SK-MEL-5 (cell line): ENCODE measurements around the gene MAD1L1. TPM values are rescaled to one million over a fixed set of nuclear protein-coding genes. Genes with fewer than 3 reads are reported as not detected.
"Not testable (repeated sequence)": the region's sequence is repeated elsewhere in the genome, so short reads cannot be mapped to it uniquely, and the experiment has no call there.

Source experiments
- DNase-seq: peaks from one replicate; pipeline ENCODE4 v3.0.0-alpha.2; 2016; ENCODE audit warnings: low read depth, low spot score
- in situ Hi-C: cut with HindIII; loops from 2 replicates; pipeline ENCODE4 v1.10.0; 2016; ENCODE audit warnings: low sequenced_read_pairs, high pct_unique_total_duplicates, low pct_unique_long_range_greater_than_20kb
- total RNA-seq: library from RNA; depleted of rRNA; stranded (reverse); fragments of >200 nt; shearing (Covaris generic); gene quantifications from 2 replicates; pipeline ENCODE4 v1.2.3, GENCODE V29; 2014

Gene MAD1L1
- total RNA-seq, 1 experiment from 2014 or later: 204 TPM

DNA sequence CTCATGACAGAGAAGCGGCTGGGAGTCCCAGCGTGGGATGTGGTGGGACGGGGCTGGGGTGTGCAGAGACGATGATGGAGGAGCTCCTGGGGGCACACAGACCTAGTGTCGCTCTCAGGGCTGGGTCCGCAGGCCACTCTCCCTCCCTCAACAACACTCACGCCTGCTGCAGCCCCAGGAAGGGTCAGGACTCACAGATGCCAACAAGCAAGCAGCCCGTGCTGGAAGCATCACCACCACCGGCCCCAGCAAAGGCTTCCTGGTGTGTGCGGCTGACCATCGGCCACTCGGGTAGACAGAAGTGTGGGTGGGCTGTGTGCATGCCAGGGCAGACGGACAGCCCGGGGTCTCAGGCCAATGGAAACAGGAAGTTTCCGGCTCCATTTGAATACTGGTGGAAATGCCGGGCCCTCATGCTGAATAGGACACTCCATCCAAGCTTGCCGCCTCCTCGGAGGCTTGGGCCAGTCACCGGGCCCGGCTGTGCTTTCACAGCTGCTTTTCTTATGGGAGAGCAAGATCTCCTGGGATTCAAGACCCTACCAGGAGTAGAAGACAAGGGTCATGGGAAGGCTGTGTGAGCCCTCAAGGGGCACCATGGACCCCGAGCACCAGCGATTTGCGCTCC lies 384.6 kb downstream of the MAD1L1 start:
- in situ Hi-C loops: no loop called here
- no peak for DNase-seq

DNA sequence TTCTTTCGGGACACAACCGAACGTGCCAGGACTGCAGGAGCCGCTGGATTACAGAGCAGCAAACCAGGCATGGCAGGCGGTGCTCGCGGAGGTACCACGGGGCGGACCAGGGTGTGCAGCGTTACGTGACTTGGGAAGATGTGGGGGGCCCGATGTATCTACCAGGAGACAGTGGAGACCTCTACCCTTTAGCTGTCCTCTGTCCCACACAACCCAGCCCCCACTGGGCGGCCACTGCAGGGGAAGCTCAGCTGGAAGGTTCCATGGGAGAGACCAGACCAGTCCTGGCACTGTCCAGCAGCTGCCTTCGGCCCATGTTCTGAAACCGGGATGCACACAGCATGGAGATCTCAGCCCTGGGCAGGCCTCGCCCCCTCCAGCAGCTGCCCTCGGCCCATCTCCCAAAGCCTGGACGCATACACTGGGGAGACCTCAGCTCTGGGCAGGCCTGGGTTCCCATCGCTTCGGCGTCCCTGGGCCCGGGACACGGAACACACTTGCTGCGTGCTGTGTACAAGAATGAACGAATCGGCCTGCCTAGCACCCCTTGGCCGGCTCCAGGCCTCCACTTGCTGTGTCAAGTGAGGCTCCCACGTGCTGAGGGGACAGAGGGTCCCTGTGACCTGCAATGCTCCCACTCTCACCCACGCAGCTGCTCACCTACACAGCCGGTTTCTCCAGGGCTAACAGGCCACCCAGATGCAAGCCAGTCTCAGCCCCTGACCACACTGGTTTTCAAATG lies 385.3 kb downstream of the MAD1L1 start:
- no peak for DNase-seq
- in situ Hi-C loops: no loop called here

DNA sequence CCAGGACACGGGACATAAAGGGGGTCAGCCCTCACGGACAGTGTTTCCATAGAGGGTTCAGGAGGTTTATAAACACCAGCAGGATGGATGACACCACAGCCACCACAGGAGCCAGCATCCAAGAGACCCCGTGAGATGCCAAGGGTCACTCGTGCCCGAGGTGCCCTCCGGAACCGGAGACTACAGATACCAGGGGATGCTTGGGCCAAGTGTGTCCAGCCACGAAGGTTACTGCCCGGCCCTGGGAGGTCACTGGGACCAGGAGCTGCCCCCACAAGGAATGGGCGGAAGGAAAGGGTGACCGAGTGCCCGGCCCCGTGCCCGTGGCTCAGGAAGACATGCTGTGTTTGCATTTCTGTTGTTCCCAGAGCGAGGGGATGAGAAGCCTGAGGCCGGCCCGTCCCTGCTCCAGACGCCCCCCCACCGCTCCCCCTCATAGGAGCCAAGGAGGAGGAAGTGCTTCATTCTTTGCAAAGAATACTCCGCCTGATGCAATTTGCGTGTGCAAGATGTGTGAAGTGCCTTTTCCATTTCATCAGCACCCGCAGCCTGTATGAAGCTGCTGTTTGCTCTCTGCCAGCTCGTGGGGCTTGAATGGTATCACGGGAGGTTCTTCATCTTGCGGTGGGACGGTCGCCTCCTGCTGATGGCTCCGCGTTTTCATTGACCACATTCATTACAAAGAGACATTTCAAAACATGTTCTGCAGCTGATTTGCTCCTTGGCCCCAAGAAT lies 386.2 kb downstream of the MAD1L1 start:
- in situ Hi-C loops: no loop called here
- DNase-seq: no peak

DNA sequence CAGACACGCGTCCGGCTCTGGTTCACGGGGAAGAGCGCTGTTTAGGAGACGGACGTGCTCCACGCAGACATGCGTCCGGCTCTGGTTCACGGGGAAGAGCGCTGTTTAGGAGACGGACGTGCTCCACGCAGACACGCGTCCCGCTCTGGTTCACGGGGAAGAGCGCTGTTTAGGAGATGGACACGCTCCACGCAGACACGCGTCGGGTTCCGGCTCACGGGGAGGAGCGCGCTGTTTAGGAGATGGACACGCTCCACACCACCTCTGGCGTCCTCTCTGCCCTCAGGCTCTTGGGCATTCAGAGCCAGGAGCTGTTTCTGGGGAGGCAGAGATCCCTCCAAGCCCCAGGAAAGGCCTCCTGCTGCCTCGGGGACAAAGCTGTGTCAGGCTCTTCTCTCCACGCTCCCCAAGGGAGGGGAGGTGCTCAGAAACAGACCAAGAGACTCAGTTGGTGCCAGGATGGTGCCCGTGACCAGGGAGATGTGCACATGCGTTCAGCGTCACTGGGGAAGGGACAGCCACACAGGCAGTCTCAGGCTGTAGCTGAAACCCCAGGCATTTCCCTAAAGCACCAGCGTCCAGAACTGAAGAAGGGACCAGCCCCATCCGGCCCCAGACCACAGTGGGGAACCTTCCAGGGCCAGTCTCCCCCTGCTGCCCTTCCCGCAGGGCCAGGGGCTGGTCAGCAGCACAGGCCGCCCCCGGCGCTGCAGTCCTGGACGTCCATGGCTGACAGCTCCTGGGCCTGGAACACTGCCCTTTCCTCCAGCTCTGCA lies 387.0 kb downstream of the MAD1L1 start:
- in situ Hi-C loops: no loop called here
- DNase-seq: no peak

DNA sequence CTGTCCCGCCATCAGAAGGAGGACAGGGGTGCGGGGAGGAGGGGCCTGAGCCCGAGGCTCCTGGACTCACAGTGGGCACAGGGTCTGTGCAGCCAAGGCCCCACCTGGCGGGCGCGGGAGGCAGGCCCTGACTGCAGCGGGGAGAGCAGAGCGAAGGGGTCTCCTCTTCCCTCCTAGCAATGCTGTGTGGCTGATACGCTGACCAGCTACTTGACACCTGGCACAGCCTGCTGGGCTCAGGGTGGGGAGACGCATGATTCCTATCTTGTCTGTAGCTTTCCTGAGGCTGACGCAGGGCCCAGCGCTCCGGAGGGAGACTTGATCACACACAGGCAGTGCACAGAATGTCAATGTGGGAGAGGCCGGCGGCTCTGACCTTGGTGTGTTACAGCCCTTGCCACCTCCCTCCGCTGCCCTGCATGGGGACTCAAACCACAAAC lies 387.8 kb downstream of the MAD1L1 start:
- no peak for DNase-seq
- in situ Hi-C loops: no loop called here

DNA sequence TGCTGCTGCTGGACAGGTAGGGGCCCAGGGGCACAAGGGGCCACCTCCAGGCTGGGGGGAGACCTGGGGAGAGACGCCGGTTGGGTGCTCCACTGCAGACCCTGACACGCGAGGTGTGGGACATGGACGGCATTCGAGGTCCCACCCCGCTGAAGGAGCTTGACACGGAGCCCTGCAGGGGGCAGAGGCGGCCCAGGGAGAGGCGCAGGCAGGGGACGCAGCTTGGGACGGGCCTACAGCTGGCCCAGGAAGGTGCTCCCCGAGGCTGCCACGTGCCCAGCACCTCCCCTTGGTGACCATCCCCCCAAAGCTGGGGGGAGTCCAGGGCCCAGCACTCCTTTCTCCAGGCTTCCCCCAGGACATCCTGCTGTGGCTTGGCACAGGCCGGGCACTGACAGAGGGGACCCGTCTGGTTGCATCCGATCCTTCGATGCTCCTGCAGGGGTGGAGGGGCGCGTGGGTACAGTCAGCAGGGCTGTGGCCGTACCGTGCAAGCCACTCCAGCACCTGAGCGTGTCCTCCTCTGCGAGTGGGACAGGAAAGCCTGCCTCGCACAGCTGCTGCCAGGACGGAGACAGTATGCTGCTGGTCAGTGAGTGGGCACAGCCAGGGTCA lies 388.3 kb downstream of the MAD1L1 start:
- in situ Hi-C loops: no loop called here
- no peak for DNase-seq

DNA sequence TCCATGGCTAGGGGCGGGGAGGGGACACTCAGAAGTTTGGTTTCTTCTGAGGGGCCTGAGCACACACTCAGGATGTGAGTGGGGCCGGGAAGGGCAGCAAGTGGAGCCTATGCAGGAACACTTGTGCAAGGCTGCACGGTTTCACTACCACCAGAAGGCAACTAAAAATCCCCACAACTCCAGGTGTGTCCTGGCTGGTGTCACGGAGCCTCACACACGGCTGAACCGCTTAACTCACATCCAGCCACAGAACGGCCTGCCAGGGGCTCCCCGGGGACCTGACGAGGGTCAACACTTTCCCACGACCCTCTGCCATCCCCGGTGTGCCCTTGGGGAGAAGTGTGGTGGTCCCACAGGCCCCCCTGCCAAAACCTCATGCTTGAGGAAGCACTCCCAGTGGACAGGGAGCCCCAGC lies 388.8 kb downstream of the MAD1L1 start:
- no peak for DNase-seq
- in situ Hi-C loops: no loop called here

DNA sequence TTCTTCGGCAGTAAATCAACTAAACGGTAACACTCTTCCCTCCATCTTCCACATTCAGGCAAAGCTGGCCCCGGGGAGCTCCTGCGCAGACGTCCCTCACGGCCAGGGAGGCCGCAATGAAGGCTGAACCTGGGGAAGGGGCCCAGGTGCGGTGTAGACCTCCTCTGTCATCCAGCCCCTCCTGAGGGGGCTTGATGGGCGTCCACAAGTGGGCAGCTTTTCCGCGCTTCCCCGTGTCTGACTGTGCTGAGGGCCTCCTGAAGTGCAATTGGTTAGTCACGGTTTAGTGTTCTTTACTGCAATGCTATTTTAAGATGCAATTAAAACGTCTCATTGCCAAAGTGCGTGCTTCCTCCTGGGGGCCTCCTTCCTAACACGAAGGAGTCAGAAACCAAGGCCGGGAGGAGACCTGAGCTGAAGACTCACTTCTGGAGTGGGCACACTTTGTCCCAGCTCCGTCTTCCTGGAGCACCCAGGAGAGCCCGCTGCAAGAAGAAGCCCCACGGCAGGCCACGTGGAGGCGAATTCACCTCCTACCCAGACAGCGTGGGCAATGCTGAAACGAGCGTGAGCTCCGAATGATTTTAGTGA lies 389.4 kb downstream of the MAD1L1 start:
- in situ Hi-C loops: no loop called here
- no peak for DNase-seq

DNA sequence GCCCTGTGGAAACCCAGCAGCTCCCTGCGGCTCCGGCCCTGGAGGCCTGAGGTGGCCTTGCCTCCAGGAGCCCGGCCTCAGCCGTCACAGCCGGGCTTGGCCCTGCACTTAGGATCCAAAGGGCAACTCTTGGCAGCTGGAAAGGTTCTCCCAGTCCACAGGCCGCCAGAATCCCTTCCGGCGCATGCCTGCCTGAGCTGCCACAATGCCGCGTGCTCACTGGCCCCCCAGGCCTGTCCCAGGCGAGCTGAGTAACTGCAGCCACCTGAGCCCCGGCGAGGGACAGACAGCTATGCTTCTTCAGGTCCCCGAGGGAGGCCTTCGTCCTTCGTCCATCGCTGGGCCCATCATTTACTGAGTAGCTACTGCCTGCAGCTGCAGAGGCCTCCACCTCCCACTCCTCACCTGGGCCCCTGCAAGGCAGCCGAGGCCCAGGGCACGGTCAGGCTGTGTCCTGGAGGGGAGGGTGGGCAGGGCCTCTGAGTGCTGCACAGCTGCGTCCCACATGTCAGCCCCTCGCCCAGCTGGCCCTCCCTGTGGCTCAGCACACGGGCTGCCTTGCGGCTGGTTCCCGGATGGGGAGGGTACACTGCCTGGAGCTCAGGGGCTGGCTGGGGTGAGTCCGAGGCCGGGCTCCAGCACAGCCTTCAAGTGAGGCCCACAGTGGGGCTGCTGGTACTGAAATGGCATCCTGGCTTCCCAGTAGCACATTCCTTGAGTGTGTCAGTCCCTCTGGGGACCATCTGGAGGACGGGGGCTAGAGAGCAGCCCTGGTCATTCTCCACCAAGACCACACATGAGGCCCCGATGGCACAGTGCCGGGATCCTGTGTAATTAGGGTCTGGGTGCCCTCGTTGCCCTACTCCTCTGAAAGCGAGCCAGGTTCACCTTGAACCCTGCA lies 390.2 kb downstream of the MAD1L1 start:
- in situ Hi-C loops: no loop called here
- no peak for DNase-seq

DNA sequence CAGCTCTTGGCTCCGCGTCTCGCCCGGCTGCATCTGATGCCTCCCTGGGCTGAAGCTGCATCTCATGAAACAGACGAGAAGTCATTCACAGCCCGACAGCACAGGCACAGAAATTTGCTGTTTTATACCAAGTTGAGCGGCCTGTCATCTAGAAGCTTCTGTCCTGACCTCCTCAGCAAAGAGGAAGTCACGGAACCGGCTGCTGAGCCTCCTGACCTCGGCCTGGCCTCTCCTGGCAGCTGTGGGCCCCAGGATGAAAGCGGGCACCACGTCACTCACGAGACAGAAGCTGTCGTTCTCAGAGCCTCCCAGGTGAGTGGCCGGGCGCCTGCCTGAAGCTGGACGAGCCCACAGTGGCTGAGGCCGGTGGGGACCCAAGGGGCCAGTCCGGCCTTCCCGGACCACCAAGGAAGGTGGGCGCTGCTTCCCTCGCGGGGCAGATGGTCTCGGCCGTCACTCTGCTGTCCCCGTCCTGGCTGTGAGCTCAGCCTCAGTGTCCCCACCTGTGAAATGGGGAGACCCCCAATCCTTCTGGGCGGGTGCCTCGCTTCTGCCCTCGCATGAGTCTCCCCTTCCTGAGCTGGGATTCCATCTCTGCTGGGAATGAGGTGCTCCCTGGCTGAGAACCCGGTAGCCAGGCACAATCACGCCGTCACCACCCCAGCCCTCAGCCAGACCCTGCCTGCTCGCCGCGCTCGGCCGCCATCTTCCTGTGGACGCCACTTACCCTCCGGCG lies 391.3 kb downstream of the MAD1L1 start:
- in situ Hi-C loops, DNase-seq: not testable (repeated sequence)

DNA sequence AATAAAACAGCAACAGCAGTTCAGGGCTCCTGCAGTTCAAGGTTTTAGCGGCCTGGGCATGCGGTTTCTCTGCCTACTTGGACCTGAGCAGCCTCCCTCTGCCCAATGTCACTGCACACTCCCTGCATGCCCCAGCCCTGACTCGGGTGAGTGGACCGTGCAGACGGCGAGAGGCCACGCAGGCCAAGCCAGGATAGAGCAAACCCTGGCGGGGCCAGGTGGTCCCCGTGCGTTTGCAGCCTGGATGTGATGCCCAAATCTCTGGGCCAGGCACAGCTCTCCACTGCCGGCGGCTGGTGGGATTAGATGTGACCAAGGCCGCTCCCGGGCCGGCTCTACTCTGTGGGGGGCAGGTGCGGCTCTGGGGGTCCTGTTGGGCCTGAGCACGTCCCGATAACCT lies 392.0 kb downstream of the MAD1L1 start:
- DNase-seq, in situ Hi-C loops: not testable (repeated sequence)

DNA sequence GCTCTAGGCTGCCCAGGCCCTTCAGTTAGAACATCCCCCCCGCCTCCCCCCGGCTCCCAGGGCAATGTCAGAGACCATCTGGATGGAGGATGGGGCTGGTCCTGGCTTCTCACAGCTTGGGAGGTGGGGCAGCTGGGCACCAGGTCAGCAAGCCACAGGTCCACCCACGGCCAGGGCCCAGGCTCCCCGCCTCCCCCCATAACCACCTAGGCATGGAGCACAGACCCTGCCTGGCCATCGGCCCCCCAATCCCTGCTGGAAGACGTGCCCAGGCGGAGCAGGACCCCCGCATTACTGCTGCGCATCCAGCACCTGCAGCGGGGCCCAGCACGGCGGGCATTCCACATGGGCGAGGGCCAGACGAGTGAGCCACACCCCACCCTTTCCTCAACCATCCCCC lies 393.0 kb downstream of the MAD1L1 start:
- in situ Hi-C loops: no loop called here
- DNase-seq: no peak

DNA sequence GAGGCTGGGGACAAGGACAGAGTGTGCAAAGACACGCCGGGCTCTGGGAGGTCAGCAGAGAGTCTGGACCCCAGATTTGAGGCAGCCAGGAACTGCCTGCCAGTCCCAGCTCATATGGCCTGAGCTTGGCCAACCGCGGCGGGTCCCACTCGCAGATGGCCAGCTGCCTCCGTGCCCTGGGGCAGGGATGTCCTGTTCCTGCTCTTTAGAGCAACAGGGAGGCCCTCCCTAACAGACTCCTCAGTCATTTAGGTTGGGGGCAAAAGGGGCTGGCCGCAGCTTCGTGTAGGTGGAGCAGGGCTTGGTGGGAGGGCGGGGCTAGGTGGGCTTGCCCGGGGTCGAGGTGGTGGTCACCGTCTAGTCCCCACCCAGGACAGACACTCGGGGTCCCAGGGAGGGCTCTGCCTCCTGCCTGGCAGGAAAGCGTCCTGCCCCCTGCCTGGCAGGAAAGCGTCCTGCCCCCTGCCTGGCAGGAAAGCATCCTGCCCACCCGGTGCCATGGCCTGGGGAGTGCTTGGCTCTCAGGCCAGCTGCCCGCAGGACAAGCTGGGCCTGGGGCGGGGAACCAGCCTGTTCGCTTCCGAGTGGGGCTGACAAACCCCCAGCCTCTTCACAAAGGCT lies 393.7 kb downstream of the MAD1L1 start:
- DNase-seq, in situ Hi-C loops: not testable (repeated sequence)

DNA sequence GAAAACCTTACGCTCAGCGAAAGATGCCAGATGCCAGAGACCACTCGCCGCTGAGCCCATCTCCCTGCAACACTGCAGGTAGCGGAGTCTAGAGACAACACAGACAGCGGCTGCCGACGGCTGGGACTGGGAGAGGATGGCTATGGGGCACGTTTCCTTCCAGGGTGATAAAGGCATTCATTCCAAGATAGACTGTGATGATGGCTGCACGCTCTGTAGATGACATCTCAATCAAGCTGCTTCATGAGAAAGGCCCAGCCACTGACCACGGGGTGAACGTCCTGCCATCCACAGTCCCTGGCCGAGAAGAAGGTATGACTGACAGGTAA lies 394.2 kb downstream of the MAD1L1 start:
- DNase-seq, in situ Hi-C loops: not testable (repeated sequence)

DNA sequence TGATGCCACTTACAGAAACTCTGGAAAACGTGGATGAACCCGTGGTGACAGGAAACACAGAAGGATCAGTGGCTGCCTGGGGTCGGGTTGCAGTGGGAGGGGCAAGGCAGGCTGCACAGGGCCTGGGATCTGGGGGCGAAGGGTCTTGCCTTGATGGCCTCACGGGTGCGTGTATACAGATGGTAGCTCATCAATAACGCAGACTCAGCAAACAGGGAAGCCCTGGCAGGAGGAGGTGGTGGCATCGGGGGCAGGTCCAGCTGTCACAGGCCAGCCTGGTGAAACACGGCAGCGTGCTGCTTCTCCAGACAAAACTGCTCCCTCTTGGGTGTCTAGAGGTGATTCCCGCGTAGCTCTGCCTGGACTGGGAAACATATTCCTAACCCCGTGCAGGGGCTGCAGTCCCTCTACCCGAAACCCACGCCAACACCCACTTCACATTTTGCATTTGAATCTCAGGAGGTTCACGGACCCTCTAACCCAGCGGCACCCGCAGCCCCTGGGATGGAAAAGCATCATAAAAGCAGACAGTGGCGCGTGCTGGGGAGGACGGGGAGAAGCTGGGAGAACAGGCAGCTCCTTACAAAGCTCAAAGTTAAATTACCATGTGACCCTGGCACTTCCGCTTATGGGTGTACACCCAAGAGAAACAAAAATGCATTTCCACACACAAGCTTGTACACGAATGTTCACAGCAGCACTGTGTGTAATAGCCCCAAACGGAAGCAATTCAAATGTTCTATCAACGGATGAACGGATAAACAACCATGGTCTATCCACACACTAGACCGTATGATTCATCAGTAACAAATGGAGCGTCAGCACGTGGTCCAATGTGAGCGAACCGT lies 394.8 kb downstream of the MAD1L1 start:
- in situ Hi-C loops, DNase-seq: not testable (repeated sequence)
